Measurements from ENCODE around the gene HMG20A.

Gene HMG20A

GRCh38 chr15:77528968-77529319 lies 108.3 kb downstream of the HMG20A start:
- Histone ChIP-seq H3K4me2 (ENCODE audit: low read depth, low read length, poor library complexity, severe bottlenecking) (no peak overlapping the region), H3K4me1 (ENCODE audit: insufficient read depth, low read length, poor library complexity, severe bottlenecking) (no peaks in the 10 kb centered on the region), H3K27me3 (ENCODE audit: insufficient read depth, low read length, poor library complexity, severe bottlenecking) (no peaks in the 10 kb centered on the region), H4K20me1 (ENCODE audit: insufficient read depth, low read length, poor library complexity, severe bottlenecking) (no peaks in the 10 kb centered on the region), H3K9me2 (replicated peaks; ENCODE audit: low read depth, low read length) (no peaks in the 10 kb centered on the region), H2AFZ (ENCODE audit: low read length) (no peak overlapping the region), H3K4me3 (ENCODE audit: low read length, poor library complexity, severe bottlenecking) (no peak overlapping the region), H3K79me2 (ENCODE audit: insufficient read depth, low read length) (no peaks in the 10 kb centered on the region), H3F3A (ENCODE audit: low read depth) (no peaks in the 10 kb centered on the region), H3K9me3 (ENCODE audit: insufficient read depth, low read depth, low read length) (no peaks in the 10 kb centered on the region), H3K36me3 (ENCODE audit: insufficient read depth, low read length) (no peaks in the 10 kb centered on the region), H3K9ac (ENCODE audit: low read depth, low read length, poor library complexity, severe bottlenecking) (no peak overlapping the region)
- no peak for TF ChIP-seq EZH2phosphoT487 (IDR thresholded peaks at IDR 0.05; ENCODE audit: borderline replicate concordance)
- no peak for TF ChIP-seq CTCF (conservative IDR thresholded peaks at IDR 0.05; ENCODE audit: low read length)

- Histone ChIP-seq H4K20me1 (ENCODE audit: insufficient read depth, low read length, poor library complexity, severe bottlenecking) (no peaks in the 10 kb centered on the region), H3K4me2 (ENCODE audit: low read depth, low read length, poor library complexity, severe bottlenecking) (no peak overlapping the region), H3K9me3 (ENCODE audit: insufficient read depth, low read depth, low read length) (no peaks in the 10 kb centered on the region), H3K9ac (ENCODE audit: low read depth, low read length, poor library complexity, severe bottlenecking) (no peak overlapping the region), H3K4me1 (ENCODE audit: insufficient read depth, low read length, poor library complexity, severe bottlenecking) (no peaks in the 10 kb centered on the region), H3K27me3 (ENCODE audit: insufficient read depth, low read length, poor library complexity, severe bottlenecking) (no peaks in the 10 kb centered on the region), H3K9me2 (replicated peaks; ENCODE audit: low read depth, low read length) (no peaks in the 10 kb centered on the region), H2AFZ (ENCODE audit: low read length) (no peak overlapping the region), H3K36me3 (ENCODE audit: insufficient read depth, low read length) (no peaks in the 10 kb centered on the region), H3K4me3 (ENCODE audit: low read length, poor library complexity, severe bottlenecking) (no peak overlapping the region), H3F3A (ENCODE audit: low read depth) (no peaks in the 10 kb centered on the region), H3K79me2 (ENCODE audit: insufficient read depth, low read length) (no peaks in the 10 kb centered on the region)
- TF ChIP-seq CTCF (conservative IDR thresholded peaks at IDR 0.05; ENCODE audit: low read length) = no peak
- TF ChIP-seq EZH2phosphoT487 (IDR thresholded peaks at IDR 0.05; ENCODE audit: borderline replicate concordance) = no peak
These were observed 108.9 kb downstream of the HMG20A start for GRCh38 chr15:77529394-77530159.

GRCh38 chr15:77530576-77530975 lies 109.9 kb downstream of the HMG20A start:
- Histone ChIP-seq H3K4me2 (ENCODE audit: low read depth, low read length, poor library complexity, severe bottlenecking) (no peak overlapping the region), H2AFZ (ENCODE audit: low read length) (no peak overlapping the region), H3K36me3 (ENCODE audit: insufficient read depth, low read length) (no peaks in the 10 kb centered on the region), H3K9ac (ENCODE audit: low read depth, low read length, poor library complexity, severe bottlenecking) (no peak overlapping the region), H3K79me2 (ENCODE audit: insufficient read depth, low read length) (no peaks in the 10 kb centered on the region), H4K20me1 (ENCODE audit: insufficient read depth, low read length, poor library complexity, severe bottlenecking) (no peaks in the 10 kb centered on the region), H3K4me1 (ENCODE audit: insufficient read depth, low read length, poor library complexity, severe bottlenecking) (no peaks in the 10 kb centered on the region), H3K9me3 (ENCODE audit: insufficient read depth, low read depth, low read length) (no peaks in the 10 kb centered on the region), H3K9me2 (replicated peaks; ENCODE audit: low read depth, low read length) (no peaks in the 10 kb centered on the region), H3F3A (ENCODE audit: low read depth) (no peaks in the 10 kb centered on the region), H3K27me3 (ENCODE audit: insufficient read depth, low read length, poor library complexity, severe bottlenecking) (no peaks in the 10 kb centered on the region), H3K4me3 (ENCODE audit: low read length, poor library complexity, severe bottlenecking) (no peak overlapping the region)
- TF ChIP-seq CTCF (conservative IDR thresholded peaks at IDR 0.05; ENCODE audit: low read length) = no peak
